COLO829 (cell line): ENCODE results near the gene RAB29.
A peak's percentile ranks its signal among the peaks of the same experiment; 100 is the strongest.

Experiments used
- DNase-seq: peaks from one replicate; pipeline ENCODE4 v3.0.0; 2012; ENCODE audit warnings: low spot score

Gene RAB29

DNA sequence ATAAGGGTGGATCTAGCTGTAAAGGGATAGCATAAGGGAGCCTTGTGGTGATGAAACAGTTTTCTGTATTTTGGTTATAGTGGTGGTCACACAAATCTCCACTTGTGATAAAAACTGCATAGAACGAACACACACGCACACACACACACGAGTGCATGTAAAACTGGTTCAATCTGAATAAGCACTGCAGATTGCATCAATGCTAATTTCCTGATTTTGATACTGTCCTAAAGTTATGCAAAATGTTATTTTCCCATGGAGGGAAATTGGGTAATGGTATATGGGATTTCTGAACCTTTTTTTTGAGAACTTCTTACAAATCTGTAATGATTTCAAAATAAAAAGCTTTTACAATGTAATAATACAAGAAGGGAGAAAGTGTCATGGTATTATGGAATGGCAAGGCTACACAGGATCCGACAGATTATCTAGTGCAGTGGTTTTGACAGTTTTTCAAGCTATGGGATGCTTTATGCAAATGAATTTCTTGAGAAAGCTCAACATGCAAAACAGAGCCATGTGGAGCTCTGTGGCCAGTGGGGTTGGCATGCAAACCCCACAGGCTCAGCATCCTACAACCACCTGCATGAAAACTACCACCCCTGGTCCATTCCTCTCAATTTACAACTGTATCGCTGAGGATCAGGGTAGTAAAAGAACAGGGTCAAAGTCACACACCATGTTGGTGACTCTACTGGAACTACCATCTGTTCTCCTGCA lies 18.9 kb upstream of the RAB29 start:
- no peak for DNase-seq

DNA sequence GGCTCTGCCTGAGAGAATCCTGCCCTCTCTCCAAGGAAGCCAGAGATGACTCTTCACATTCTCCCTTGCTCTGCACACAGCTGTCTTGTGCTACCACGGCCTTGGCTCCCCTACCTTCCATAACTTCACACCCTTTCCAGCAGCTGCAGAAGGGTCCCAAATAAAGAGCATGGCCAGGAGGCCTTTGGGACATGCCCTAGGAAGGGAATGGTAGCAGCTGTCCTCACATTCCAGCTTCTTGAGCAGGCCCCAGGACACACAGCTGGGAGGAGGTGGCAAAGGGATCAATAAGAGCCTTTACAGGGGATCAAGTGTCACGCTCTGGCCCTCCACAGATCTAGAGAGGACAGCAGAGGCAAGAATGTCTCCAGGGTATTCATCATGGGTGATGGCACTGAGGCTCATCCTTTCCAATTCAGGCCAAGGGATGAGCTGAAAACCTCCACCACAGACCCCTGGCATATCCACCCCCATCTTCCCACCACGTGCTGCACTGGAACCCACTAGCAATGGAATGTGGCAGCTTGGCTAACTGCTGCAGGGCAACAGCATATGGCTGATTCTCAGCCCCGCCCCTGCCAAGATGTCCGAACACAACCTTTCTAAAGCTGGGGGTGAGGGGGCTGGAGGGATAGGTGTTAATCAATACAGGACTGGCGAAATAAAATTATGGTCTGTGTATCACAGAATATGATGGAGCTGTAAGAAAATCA lies 17.8 kb upstream of the RAB29 start:
- no peak for DNase-seq

DNA sequence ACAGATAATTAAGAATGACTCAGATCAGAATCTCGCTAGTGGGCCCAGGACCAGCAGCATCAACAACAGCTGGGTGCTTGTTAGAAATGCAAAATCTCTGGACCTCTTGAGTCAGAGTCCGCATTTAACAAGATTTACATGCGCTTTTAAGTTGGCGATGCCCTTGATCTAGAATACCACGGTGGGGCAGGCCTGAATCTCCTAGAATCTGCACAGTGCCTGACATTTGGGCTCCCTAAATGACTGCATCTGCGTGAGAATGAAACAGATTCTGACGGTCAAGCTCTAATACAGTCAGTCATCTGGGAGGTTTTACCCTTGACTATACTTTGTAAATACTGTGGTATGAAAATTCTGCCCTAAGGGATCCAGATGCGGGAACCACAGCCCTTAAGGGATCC lies 17.2 kb upstream of the RAB29 start:
- DNase-seq = no peak

DNA sequence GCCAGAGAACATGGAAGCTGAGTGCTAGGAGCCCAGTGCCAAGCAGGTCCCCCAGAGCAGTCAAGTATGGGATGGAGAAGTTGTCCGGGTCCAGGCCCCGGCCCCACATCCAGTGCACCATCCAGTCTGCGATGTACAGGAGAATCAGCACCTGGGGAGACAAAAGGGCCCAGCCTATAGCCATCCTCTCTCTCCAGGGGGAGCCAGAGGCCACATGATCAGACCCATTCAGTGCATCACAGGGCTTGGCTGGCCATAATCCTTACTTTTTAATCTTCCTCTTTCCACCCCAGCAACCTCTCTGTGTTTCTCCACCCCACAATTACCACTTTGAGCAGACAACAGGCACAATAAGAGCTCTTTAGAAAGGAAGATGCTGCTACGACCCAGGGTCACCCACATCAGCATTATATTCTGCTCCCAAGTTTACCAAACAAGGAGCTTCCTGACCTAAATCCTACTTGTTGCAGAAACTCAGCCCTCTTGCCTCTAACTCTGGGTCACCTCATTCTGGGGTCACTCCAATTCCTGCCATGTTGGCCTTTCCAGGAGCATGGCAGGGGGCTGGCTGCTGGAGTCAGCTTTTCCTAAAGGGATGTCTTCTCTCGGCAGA lies 16.4 kb upstream of the RAB29 start:
- DNase-seq = peak; percentile 59

DNA sequence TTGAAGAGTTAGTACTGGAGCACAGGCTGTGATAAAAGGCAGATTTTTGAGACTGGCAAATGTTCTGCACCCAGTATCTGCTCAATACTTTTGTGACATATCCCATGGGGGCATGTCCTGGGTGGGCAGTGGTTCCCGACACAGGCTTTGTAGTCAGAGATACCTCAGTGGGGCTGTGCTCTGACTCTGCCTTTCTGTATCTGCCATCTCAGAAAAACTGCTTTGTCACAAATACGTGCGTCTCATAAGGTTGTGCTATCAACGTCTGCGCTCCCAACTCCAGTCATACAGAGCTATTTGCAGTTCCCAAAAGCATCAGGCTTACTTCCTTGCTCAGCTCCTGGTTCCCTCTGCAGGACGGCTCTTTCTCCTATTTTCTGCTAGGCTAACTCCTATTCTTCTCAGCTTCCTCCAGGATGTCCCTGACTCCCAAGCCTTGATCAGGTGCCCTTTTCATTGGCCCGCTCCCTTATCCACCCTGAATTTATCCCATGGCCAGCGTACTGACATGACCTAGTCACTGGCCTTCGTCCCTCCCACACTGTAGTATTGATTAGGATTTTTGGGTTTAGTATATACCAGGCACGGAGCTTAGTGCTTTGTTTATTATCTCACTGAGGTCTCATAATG lies 12.1 kb upstream of the RAB29 start:
- no peak for DNase-seq

DNA sequence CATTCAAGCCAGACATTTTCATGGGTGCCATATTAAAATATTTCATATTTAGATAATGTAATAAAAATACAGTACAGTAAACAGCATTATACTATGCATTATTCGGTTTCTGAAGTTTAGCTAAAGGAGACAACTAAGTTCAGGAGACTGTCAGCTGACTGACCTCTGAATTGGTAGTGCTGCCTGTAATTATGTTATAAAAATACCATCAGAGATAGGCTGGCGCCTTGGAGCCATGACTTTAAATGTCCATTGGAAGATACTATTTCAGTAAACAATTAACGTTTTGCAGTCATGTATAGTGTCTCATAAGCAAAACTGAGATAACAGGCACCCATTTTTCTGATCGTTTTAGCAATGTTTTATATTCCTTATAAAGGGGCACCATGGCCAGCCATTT lies 11.3 kb upstream of the RAB29 start:
- DNase-seq = no peak

DNA sequence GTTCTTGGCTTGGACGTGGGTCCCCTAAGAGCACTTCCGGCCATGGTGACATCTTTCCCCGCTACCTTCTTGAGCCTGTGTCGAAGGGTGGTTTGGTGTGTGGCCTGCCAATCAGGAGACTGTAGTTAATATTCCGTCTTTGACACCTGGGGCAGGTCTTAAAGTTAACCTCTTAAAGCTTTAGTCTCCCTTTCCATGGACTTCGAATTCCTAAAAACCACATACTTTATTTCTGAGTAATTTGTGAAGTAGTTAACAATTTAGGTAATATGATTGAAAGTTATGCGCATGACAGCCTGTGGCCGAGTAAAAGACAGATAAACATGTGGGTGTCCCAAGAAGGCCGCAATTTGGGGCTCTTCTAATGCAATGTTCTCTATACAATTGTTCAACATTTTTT lies 10.2 kb upstream of the RAB29 start:
- DNase-seq = no peak

DNA sequence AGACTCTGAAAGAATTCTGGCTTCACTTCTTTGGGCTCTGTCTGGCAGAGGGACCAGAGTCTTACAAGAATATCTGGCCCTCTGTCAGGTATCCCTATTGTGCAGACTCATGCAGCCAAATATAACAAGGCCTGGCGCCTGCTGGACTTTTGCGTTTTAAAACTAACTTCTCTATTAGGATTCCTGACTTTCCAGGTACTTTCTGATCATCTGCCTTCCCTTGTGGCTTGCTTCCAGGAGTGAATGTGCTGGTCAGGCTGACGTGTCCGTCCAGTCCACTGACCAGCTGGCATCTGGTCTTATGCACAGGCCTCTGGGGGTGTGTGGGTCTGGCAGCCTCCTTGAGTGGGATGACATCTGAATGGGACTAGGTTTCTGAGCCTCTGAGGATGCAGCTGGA lies 8.6 kb upstream of the RAB29 start:
- DNase-seq = no peak

DNA sequence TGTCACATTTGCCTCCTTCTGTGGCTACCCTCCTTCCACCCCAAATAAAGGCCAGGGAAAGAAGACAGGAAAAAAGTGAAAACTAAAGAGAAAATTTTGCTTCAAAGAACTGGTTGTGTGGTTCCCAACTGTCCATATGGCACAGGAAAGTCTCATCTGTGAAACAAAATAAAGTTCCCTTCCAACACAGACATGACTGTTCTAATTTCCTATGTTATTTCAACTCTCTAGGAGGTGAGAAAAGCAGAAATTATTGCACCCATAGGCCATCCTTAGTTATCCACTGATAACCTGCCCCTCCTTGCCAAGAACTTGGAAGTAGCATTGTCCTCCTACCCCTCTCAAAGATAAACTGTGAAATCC lies 8.1 kb upstream of the RAB29 start:
- DNase-seq = no peak

DNA sequence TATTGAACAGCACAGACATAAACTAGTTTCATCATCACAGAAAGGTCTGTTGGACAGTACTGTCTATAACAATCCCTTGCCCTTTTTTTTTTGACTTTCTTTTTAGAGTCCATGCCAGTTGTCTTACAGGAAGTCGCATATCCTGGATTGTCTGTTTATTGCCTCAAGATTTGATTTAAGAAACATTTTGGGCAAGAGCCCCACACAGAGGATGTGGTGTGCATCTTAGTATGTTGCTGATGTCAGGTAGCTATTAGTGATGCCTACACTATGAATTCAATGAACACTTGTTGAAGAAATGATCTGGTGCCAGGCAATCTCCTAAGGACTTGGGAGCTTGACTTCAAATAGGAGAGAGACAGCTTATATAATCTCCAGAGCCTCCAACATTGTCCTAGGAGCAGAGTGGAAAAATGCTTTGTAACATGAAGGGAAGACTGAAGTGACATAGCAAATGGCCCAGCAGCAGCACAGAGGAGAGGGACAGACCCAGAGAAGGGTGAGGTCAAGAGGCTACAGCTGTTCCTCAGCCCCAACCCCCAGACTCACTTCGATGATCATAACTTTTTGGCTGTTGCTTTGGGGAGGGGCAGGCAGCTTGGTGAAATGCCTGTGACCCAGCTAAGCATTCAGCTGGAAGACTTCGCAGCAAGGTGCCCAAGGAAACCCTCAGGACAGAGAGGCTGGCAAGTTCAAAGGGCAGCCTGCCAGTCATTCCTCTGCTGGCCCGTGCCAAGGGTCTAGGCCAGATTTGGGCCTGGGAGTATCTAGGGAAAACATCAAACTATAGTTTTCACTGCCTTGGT lies 7.5 kb upstream of the RAB29 start:
- no peak for DNase-seq

DNA sequence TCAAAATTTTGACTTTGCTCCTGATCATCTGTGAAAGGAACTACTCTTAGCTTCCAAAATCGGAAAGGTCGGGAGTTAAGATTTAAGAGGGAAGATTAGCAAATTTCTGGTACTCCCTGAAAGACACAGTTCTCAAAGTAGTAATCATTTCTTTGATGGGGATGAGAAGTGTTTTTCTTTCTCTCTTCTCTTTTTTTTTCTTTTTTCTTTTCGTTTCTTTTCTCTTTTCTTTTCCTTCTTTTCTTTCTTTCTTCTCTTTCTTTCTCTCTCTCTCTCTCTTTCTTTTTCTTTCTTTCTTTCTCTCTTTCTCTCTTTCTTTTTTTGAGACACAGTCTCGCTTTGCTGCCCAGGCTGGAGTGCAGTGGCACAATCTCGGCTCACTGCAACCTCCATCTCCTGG lies 5.1 kb upstream of the RAB29 start:
- no peak for DNase-seq

DNA sequence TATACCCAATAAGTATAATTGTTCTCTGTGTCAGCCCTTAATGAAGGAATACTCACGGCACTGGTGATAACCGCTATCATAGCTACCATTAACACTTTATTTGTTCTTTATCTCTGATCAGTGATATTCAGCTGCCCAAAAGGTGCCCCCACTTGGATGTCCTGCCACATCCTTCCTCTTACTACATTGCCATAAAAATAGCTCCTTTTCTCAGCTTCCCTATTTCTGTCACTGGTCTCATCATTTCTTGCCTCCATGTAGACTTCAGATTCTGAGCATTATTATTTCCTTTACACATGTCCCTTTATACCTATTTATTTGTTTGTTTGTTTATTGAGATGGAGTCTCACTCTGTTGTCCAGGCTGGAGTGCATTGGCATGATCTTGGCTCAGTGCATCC lies 2.7 kb upstream of the RAB29 start:
- no peak for DNase-seq

DNA sequence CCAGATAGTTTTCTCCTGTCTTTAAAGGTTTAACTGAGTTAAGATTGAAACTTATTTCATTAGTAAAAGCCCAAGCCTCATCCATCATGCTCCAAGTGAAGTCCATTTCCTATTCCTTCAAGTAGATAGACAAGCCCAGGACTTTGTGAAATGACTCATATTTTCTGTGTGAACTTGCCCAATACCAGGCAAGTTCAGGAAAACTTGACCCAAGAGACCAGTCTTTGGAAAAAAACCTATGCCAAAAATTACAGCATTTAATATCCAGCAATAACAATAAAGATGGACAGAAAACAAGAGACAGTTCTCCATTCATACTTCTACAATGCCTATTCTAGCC lies 405 bp upstream of the RAB29 start:
- DNase-seq = no peak

DNA sequence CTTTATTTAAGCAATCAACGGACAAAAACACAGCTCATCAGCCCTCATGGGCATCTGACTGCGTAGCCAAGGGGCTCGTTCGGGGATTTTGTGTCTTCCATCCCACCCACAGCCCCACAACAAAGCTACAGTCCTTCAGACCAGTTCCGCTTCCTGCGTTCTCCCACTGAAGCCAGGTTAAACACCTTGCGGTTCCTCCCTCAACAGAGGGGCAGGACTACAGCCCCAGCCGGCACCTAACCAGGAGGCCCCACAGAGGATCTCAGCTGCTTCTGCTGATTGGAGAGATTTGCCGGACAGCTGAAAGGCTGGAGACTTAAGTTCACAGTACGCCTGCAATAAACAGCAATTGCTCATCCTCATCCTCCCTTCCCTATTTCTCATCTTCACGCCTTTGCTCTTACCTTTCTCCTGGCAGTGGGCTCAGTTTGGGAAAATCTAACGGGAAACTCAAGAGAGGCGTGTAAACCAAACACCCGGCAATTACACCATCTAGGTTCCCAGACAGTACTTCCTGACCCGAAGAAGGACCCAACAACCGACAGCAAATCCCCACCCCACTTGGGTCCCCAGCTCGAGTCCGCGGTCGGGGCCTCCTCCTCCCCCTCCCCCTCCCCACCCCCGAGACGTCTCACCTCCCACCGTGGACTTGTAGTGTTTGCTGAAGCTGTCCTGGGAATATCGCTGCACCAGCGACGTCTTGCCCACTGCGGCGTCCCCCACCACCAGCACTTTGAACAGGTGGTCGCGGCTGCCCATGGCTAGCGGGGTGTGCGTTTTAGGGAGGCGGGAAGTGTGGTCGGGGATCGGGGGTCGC lies 876 bp downstream of the RAB29 start:
- no peak for DNase-seq

DNA sequence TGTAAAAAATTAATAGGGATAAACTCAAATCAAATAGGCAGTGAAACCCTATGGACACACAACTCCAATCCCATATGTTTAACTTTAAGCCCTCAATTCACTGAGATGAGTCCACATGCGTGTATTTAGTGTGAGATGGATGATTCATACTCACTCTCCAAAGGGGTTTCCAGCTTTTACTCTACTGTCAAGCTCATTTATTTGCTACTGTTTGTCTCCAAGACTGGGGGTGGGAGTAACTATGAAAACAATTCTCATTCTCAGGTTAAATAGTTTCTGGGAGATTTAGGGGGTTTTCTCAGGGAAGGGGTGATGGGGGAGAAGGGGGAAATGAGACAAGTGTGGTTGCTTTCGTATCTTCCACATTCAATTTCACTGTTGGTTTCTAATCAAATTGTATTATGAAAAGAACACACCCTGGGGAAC lies 2.7 kb downstream of the RAB29 start:
- no peak for DNase-seq

DNA sequence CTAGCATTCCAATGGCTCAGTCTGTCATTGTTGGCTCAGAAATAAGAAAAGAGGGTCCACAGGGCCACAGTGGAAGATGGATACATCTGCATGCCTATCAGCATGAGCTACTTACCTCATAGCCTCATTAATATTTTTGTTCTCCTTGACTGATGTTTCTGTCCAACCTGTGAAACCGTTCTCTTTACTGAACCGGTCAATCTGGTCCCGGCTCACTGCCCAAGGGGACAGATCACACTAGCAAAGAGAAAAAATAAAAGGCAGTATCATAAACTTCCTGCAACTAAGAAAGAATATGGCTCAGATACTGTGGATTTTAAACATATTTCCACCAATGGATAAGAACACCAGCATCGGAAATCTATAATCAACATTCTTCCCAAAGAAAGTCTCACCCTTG lies 4.7 kb downstream of the RAB29 start:
- no peak for DNase-seq

DNA sequence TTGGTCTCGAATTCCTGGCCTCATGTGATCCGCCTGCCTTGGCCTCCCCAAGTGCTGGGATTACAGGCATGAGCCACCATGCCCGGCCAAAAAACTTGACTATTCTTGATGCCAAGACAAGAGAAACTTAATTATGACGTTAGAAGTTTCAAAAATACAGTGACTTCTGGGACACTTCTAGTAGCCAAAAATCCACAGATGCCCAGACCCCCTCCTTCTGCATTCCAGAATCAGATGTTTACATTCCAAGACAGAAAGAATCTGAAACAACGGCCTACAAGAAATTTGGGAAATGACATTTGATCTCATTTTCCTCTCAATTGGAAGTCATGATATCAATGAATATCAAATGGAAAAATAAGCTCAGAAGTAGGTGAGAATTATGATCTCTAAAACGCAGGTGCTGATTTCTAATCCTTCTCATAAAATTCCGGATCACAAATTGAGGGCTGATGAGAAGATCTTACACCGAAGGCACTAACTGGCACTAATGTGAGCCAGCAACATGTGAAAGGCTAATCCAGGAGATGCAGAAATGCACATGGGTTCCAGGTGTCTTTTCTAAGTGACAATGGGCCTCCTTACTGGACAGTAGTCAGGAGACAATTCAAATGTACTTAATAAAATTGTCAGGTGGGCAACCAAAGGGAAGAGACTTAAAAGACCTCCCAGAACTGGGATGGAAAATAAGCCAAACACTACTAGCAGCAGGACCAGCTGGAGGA lies 5.5 kb downstream of the RAB29 start:
- no peak for DNase-seq

DNA sequence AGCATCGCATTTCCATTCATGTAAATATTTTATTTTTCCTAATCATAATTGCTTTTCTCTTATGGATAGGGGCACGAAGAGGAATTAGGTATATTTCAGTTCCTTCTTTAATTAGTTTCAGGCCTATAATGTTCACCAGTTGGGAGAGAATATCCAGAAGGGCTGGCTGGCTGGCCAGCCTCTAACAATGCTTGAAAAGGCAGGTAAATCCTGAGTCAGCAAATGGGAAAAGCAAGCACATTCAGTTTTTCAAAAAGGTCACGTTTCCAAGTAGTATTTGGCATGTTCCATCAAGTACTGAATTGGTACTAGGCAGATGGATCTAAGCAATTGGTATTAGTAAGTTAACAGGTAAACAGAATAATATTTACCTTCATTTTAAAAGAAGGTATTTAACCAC lies 8.0 kb downstream of the RAB29 start:
- DNase-seq = no peak

DNA sequence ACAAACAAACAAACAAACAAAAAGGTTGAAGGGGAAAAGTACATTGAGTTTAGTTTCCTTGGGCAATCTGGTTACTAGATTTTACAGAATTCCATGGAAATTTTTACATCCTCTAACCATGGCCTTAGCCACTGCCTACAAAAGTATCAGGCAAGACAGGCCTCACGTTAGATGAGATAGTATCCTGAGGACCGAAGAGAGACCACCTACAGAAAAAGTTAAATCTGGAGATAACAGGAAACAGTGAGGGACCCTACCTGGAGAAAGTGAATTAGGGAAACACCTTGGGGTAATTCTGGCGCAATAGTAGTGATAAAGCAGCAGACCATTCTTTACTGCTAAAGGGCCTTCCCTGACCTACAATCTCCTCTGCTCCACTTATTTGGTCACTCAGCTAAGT lies 8.7 kb downstream of the RAB29 start:
- no peak for DNase-seq

DNA sequence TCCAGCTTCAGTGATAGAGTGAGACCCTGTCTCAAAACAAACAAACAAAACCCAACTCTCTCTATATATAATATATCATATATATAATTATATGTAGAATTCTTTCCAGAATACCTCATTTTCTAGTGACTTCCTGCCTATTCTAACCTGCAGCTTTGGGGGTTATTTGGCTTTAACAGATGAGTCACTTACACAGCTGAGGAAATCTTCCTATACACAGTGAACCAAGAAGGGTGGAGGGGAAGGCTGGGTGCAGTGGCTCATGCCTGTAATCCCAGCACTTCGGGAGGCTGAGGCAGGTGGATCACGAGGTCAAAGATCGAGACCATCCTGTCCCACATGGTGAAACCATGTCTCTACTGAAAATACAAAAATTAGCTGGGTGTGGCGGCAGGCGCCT lies 9.2 kb downstream of the RAB29 start:
- no peak for DNase-seq

DNA sequence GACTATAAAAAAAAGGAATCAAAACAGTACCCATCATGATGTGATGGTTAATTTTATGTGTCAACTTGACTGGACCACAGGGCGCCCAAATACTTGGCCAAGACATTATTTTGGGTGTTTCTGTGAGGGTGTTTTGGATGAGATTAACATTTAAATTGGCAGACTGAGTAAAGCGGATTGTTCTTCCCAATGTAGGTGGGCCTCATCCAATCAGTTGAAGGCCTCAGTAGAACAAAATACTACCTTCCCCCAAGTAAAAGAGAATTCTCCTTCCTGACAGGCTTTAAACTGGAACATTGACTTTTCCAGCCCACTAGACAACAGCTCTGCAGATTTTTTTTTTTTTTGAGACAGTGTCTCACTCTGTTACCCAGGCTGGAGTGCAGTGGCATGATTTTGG lies 10.7 kb downstream of the RAB29 start:
- DNase-seq = no peak
